ENCODE results near the gene CDC7. TPM values are rescaled to one million over a fixed set of nuclear protein-coding genes. Genes with fewer than 3 reads are reported as not detected.

Gene CDC7
- polyA plus RNA-seq, 1 donor, result 9.9 TPM

DNA sequence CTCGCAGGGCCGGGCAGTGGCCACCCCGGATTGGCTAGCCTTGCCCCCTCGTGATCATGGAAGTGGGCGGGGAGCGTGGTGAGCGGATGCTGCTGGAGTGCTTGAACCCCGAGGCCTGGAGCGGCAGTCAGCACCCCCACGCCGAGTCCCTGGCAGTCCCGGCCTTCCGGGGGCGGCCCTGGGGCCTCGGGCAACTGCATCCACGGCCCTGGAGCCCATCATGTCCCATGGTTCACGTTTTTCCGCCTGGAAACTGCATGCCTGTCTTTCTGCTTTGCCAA, 45.6 kb downstream of the CDC7 start:
- Histone ChIP-seq H3K9me3 (ENCODE audit: control insufficient read depth, low read depth, low read length) (peaks cover 4% of the 10 kb centered on the region), H3K27me3 (ENCODE audit: control insufficient read depth, insufficient read depth, low read length) (peaks cover 5% of the 10 kb centered on the region), H3K36me3 (ENCODE audit: control insufficient read depth, insufficient read depth, low read length) (no peaks in the 10 kb centered on the region), H3K4me3 (ENCODE audit: low read length) (no peak overlapping the region), H3K27ac (ENCODE audit: low read length) (no peak overlapping the region), H3K4me1 (ENCODE audit: control insufficient read depth, insufficient read depth, low read length) (no peaks in the 10 kb centered on the region)
- DNase-seq, result peak in 1 of 2 donors; percentile 25
- no CpG with 5 or more reads among the region's 18 CpGs for WGBS (ENCODE audit: insufficient coverage, low lambda C conversion rate)

DNA sequence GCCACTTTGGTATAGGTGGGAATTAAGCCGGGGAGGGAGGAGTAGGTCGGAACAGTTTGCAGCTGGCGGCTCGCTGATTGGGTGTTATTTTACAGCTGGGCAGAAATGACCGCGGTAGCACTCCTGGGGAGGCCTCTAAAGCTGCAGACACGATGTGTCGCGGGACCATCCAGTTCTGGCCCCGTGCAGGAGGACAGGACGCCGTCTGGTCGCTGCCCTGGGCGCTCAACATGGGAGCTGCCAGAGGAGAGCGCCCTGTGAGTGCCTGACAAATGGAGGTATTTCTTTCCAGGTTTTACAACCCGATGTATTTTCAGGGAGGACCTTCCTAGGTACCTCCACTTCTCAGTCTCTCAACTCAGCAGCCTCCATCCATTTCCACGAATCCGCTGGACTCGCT, 46.2 kb downstream of the CDC7 start:
- no peak overlapping the region for H3K27ac ChIP-seq (ENCODE audit: low read length)
- DNase-seq, result peak in 1 of 2 donors; percentile 22
- 67% methylated on average over 1 of the region's 19 CpGs for WGBS (ENCODE audit: insufficient coverage, low lambda C conversion rate)
- H3K27me3 ChIP-seq (ENCODE audit: control insufficient read depth, insufficient read depth, low read length), result peaks cover 5% of the 10 kb centered on the region
- H3K4me3 ChIP-seq (ENCODE audit: low read length), result no peak overlapping the region
- H3K36me3 ChIP-seq (ENCODE audit: control insufficient read depth, insufficient read depth, low read length), result no peaks in the 10 kb centered on the region
- H3K4me1 ChIP-seq (ENCODE audit: control insufficient read depth, insufficient read depth, low read length), result no peaks in the 10 kb centered on the region
- peaks cover 4% of the 10 kb centered on the region for H3K9me3 ChIP-seq (ENCODE audit: control insufficient read depth, low read depth, low read length)

DNA sequence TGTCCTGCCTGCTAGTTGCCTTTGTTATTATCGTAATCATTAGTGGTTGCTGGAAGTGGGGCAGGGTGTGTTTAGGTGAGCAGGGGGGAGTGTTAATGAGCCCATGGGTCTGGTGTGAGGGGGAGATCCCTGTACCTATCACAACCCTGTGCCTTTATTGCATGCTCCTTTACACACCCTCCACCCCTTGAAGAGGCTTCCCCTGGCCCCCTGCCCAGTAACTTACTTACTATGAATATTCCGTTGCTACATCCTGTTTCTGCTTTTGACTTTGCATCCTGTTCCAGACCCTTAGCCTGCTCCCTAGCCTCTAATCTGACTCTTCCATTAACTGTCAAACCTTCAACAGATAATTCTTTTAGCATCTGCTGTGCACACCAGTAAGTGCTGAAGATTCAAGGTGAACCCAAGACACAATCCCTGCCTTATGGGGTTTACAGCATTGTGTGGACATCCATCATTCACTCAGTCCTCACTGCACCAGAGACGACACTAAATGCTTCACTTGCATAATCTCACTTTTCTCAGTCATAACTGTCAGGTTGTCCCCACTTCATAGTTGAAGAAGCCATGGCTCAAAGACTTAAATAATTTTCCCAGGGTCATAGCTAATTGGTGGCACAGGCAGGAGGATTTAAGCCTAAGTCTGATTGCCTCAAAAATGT, 47.9 kb downstream of the CDC7 start:
- peaks cover 5% of the 10 kb centered on the region for H3K27me3 ChIP-seq (ENCODE audit: control insufficient read depth, insufficient read depth, low read length)
- 80% methylated on average over 1 of the region's 3 CpGs for WGBS (ENCODE audit: insufficient coverage, low lambda C conversion rate)
- no peak overlapping the region for H3K27ac ChIP-seq (ENCODE audit: low read length)
- no peaks in the 10 kb centered on the region for H3K4me1 ChIP-seq (ENCODE audit: control insufficient read depth, insufficient read depth, low read length)
- H3K4me3 ChIP-seq (ENCODE audit: low read length), result no peak overlapping the region
- peaks cover 4% of the 10 kb centered on the region for H3K9me3 ChIP-seq (ENCODE audit: control insufficient read depth, low read depth, low read length)
- no peaks in the 10 kb centered on the region for H3K36me3 ChIP-seq (ENCODE audit: control insufficient read depth, insufficient read depth, low read length)
- DNase-seq, result no peak

DNA sequence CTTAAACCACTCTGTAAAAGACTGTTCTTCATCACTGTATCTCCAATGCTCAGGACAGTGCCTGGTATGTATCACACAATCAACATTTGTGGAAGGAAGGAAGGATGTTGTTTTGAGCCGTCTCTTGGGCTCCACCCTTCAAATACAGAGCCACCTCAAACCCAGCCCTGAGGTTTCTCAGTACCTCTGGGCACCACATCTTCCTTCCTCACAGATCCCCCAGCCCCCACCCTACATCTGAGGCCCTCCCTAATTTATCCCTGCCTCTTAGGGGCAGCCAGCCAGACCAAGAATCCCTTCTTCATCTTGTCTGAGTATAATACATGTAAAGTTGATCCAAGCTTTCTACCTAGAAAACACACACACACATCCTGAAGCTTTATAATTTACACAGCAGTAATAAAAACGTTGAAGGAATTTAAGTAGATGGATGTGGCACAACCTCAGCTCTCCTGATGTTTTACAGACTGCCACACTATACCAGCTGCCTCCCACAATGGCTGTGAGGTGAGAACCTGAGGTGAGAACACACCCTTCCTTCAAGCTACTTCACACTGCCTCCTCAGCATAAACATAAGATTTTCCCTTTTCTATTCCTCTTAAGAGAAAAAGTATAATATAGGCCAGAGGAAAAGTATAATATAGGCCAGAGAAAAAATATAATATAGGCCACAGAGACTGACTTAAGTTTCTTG, 48.5 kb downstream of the CDC7 start:
- Histone ChIP-seq H3K4me3 (ENCODE audit: low read length) (no peak overlapping the region), H3K27me3 (ENCODE audit: control insufficient read depth, insufficient read depth, low read length) (peaks cover 5% of the 10 kb centered on the region), H3K9me3 (ENCODE audit: control insufficient read depth, low read depth, low read length) (peaks cover 4% of the 10 kb centered on the region), H3K4me1 (ENCODE audit: control insufficient read depth, insufficient read depth, low read length) (no peaks in the 10 kb centered on the region), H3K27ac (ENCODE audit: low read length) (no peak overlapping the region), H3K36me3 (ENCODE audit: control insufficient read depth, insufficient read depth, low read length) (no peaks in the 10 kb centered on the region)
- no peak for DNase-seq
- no CpG with 5 or more reads among the region's 2 CpGs for WGBS (ENCODE audit: insufficient coverage, low lambda C conversion rate)

DNA sequence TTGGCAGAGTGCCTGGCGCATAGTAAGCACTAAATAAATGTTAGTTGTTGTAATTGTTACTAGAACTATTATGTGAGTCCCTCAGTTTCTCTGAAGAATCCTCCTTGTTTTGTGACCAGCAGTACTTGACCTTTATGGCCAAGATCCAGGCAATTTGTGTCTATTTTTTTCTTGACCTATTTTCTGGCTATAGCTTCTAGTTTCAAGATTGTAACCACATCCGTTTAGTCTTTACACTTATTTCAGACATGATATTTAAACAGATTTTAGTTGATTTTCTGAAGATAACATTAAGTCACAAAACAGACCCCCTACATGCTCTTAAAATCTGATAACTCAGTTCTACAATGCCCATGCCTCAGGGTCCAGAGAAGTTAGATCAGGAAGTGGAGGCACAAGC, 50.3 kb downstream of the CDC7 start:
- no peak for DNase-seq
- H3K9me3 ChIP-seq (ENCODE audit: control insufficient read depth, low read depth, low read length), result peaks cover 4% of the 10 kb centered on the region
- peaks cover 5% of the 10 kb centered on the region for H3K27me3 ChIP-seq (ENCODE audit: control insufficient read depth, insufficient read depth, low read length)
- 86% methylated on average over 1 of the region's 2 CpGs for WGBS (ENCODE audit: insufficient coverage, low lambda C conversion rate)
- no peaks in the 10 kb centered on the region for H3K4me1 ChIP-seq (ENCODE audit: control insufficient read depth, insufficient read depth, low read length)
- no peak overlapping the region for H3K27ac ChIP-seq (ENCODE audit: low read length)
- no peak overlapping the region for H3K4me3 ChIP-seq (ENCODE audit: low read length)
- no peaks in the 10 kb centered on the region for H3K36me3 ChIP-seq (ENCODE audit: control insufficient read depth, insufficient read depth, low read length)

DNA sequence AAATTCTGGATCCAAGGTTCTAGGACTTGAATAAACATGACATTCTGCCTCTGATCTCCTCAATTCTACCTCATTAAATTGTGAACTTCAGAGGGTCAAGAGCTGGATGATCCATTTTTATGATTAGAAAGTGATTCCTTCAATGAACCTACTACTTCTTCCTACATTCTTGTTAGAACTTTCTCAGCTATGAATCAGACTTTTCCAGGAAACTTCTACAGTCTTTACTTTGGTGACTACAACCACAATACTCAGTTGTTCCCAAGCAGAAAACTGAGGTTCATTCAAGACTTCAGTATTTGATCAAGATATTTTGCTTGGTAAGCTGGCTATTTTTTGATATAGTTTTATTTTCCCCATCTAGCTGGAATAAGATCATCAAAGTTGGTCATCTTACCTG, 51.4 kb downstream of the CDC7 start:
- DNase-seq, result no peak
- Histone ChIP-seq H3K4me1 (ENCODE audit: control insufficient read depth, insufficient read depth, low read length) (no peaks in the 10 kb centered on the region), H3K36me3 (ENCODE audit: control insufficient read depth, insufficient read depth, low read length) (no peaks in the 10 kb centered on the region), H3K9me3 (ENCODE audit: control insufficient read depth, low read depth, low read length) (no peaks in the 10 kb centered on the region), H3K27me3 (ENCODE audit: control insufficient read depth, insufficient read depth, low read length) (peaks cover 5% of the 10 kb centered on the region), H3K27ac (ENCODE audit: low read length) (no peak overlapping the region), H3K4me3 (ENCODE audit: low read length) (no peak overlapping the region)

DNA sequence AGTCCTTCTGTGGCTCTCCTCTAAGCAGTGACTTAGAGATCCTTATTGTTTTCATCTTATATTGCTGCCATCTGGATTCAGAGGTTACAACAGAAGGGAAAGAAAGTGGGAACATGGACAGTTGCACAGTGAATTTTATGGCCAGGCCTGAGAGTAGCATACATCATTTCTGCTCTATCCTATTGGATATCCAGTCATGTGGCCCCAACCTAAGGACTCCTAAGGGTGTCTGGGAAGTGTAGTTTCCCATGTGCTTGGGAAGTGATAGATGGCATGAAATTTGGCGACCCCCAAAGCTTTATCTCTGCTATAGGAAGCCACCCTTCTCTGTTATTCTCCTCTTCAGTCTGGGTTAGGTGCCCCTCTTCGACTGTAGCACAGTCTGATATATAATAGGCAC, 51.9 kb downstream of the CDC7 start:
- H3K4me3 ChIP-seq (ENCODE audit: low read length), result no peak overlapping the region
- WGBS (ENCODE audit: insufficient coverage, low lambda C conversion rate), result no CpG with 5 or more reads among the region's 2 CpGs
- no peak overlapping the region for H3K27ac ChIP-seq (ENCODE audit: low read length)

DNA sequence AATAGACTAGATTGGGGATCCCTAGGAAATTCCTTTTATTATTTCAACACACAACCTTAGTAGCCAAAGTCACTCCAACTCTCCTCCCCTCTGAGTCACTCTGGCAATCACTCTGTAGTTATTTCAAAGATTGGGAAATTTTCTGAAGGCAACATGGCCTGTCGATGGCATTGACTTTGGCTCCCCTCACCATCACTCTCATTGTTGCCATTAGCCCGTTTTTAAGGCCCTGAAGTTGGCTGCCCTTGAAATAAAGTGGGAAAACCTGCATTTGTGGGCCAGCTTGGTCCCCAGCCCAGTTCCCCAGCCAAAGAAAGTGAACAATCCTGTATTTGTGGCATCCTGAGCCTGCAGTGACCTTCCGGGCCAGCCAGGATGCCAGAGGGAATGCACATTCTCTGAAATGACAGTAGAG, 52.5 kb downstream of the CDC7 start:
- Histone ChIP-seq H3K27ac (ENCODE audit: low read length) (no peak overlapping the region), H3K36me3 (ENCODE audit: control insufficient read depth, insufficient read depth, low read length) (no peaks in the 10 kb centered on the region), H3K9me3 (ENCODE audit: control insufficient read depth, low read depth, low read length) (no peaks in the 10 kb centered on the region), H3K27me3 (ENCODE audit: control insufficient read depth, insufficient read depth, low read length) (no peaks in the 10 kb centered on the region), H3K4me3 (ENCODE audit: low read length) (no peak overlapping the region), H3K4me1 (ENCODE audit: control insufficient read depth, insufficient read depth, low read length) (no peaks in the 10 kb centered on the region)
- no CpG with 5 or more reads among the region's 3 CpGs for WGBS (ENCODE audit: insufficient coverage, low lambda C conversion rate)
- DNase-seq, result no peak

More for the DNA sequence above, 51.9 kb downstream of the CDC7 start:
- DNase-seq, result no peak
- H3K4me1 ChIP-seq (ENCODE audit: control insufficient read depth, insufficient read depth, low read length), result no peaks in the 10 kb centered on the region
- peaks cover 1% of the 10 kb centered on the region for H3K27me3 ChIP-seq (ENCODE audit: control insufficient read depth, insufficient read depth, low read length)
- no peaks in the 10 kb centered on the region for H3K9me3 ChIP-seq (ENCODE audit: control insufficient read depth, low read depth, low read length)
- H3K36me3 ChIP-seq (ENCODE audit: control insufficient read depth, insufficient read depth, low read length), result no peaks in the 10 kb centered on the region

DNA sequence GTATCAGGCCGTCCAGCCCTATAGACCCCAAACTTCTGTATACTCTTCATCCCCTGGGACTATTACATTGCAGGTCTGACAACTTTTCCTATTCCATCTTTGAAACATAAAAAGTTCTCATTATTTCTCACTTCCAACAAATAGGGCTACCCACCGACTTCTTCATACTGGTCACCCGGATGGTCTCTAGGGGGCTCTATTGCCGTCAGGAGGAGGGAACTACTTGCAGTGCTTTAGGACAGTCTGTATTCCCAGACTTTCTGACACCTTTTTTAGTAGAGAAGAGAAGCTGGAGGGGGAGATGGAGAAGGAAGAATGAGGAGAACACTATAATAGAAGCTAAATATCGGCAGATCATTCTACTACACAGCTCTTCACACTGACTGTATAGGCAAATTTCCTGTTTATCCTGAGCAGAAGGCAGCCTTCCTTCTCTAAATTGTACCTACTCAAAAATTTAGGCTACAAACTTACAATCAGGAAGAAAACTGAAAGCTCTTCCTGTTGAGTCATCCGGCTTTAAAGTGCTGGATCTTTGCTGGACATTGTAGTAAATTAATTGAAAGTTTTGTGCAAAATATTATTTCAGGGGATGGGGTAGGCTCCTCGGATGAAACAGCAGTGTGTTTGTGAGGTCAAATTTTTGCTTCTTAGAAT, 54.6 kb downstream of the CDC7 start:
- DNase-seq, result no peak
- H3K4me3 ChIP-seq (ENCODE audit: low read length), result no peak overlapping the region
- H3K27me3 ChIP-seq (ENCODE audit: control insufficient read depth, insufficient read depth, low read length), result no peaks in the 10 kb centered on the region
- no peaks in the 10 kb centered on the region for H3K4me1 ChIP-seq (ENCODE audit: control insufficient read depth, insufficient read depth, low read length)
- no peaks in the 10 kb centered on the region for H3K36me3 ChIP-seq (ENCODE audit: control insufficient read depth, insufficient read depth, low read length)
- WGBS (ENCODE audit: insufficient coverage, low lambda C conversion rate), result no CpG with 5 or more reads among the region's 7 CpGs
- no peak overlapping the region for H3K27ac ChIP-seq (ENCODE audit: low read length)
- H3K9me3 ChIP-seq (ENCODE audit: control insufficient read depth, low read depth, low read length), result no peaks in the 10 kb centered on the region

DNA sequence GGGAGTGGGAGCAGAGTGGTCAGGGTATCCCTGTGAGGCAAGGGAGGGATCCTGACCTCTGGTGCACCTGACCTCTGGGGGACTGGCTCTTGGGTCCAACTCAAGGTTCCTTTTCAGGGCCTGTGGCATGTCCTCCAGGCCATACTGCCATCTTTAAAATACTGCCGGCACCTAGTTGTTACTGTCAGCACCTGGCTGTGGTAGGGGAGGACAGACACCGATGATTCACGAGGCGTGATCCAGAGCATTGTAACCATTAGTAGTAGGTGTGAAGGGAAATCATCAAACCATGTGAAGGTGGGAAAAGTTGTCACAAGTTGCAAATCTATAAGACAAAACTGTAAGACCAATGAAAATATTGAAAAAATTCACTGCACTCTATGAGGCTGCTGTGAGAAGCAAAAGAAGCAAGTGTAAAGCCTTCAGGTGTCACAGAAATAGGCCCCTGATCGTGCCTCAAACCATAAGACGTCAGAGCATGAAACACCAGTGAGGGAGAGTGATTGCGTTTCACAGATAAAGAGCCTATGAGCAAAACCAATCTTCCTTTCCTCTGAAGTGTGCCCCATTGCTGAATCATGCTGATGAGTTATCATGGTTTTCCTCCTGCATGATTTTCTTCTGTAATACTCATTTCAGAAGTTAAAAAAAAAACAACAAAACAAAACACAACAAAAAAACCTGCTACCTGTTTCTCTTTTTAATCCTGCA, 55.3 kb downstream of the CDC7 start:
- no peaks in the 10 kb centered on the region for H3K9me3 ChIP-seq (ENCODE audit: control insufficient read depth, low read depth, low read length)
- H3K27me3 ChIP-seq (ENCODE audit: control insufficient read depth, insufficient read depth, low read length), result no peaks in the 10 kb centered on the region
- no peak overlapping the region for H3K4me3 ChIP-seq (ENCODE audit: low read length)
- WGBS (ENCODE audit: insufficient coverage, low lambda C conversion rate), result no CpG with 5 or more reads among the region's 7 CpGs
- H3K4me1 ChIP-seq (ENCODE audit: control insufficient read depth, insufficient read depth, low read length), result no peaks in the 10 kb centered on the region
- DNase-seq, result peak in 1 of 2 donors; percentile 11
- no peaks in the 10 kb centered on the region for H3K36me3 ChIP-seq (ENCODE audit: control insufficient read depth, insufficient read depth, low read length)
- no peak overlapping the region for H3K27ac ChIP-seq (ENCODE audit: low read length)
